Suprapubic skin (tissue), 4 donors: ENCODE data around the gene TRPV3. TPM values are rescaled to one million over a fixed set of nuclear protein-coding genes. Genes with fewer than 3 reads are reported as not detected.

Source experiments
- DNase-seq, 2 donors: peaks; one replicate each; pipeline ENCODE4 v3.0.0-alpha.2; 2019; ENCODE audit warnings: low spot score in 2 of 2
- H3K27ac ChIP-seq: fragments of 200-600 bp; sonication (generic); one replicate; pipeline ENCODE4 v1.5.1; 2019
- H3K27me3 ChIP-seq: fragments of 200-600 bp; sonication (generic); one replicate; pipeline ENCODE4 v1.5.1; 2019
- H3K36me3 ChIP-seq: fragments of 200-600 bp; sonication (generic); one replicate; pipeline ENCODE4 v1.5.1; 2019
- H3K4me1 ChIP-seq: fragments of 200-600 bp; sonication (generic); one replicate; pipeline ENCODE4 v1.5.1; 2019
- H3K4me3 ChIP-seq: fragments of 200-600 bp; sonication (generic); one replicate; pipeline ENCODE4 v1.5.1; 2019; ENCODE audit warnings: mild to moderate bottlenecking
- H3K9me3 ChIP-seq: fragments of 200-600 bp; sonication (generic); one replicate; pipeline ENCODE4 v1.5.1; 2019
- EP300 ChIP-seq: sonication (generic); formaldehyde crosslinking; IDR thresholded peaks from one replicate; pipeline ENCODE4 v1.6.1; 2017; ENCODE audit warnings: antibody characterized with exemption
- POLR2A ChIP-seq, 2 donors: fragments of 450-650 bp; IDR thresholded peaks; one replicate each; pipeline ENCODE4 v1.6.1; 2017; ENCODE audit warnings: antibody characterized with exemption in 2 of 2, mild to moderate bottlenecking in 2 of 2, moderate library complexity in 2 of 2
- POLR2AphosphoS5 ChIP-seq, 3 donors: sonication (generic); formaldehyde crosslinking; IDR thresholded peaks; one replicate each; pipeline ENCODE4 v1.6.1; 2017; ENCODE audit warnings: antibody characterized with exemption in 3 of 3
- WGBS: methylation state at CpG from one replicate; pipeline ENCODE4 v1.1.5; 2018; 5-methylcytosine and 5-hydroxymethylcytosine counted together
- total RNA-seq, 4 donors: library from RNA; depleted of rRNA; stranded (reverse); fragments of >200 nt; gene quantifications; one replicate each; pipeline ENCODE4 v1.1.0, GENCODE V29; 2016
- TF ChIP-seq, protein P1 (sequence below), 2 donors: fragments of 200-600 bp in 1 of 2; fragments of 450-650 bp in 1 of 2; sonication (generic) in 1 of 2; IDR thresholded peaks; one replicate each; pipeline ENCODE4 v1.5.1; 2016 to 2019; ENCODE audit warnings: antibody characterized with exemption in 2 of 2, mild to moderate bottlenecking in 1 of 2, moderate library complexity in 1 of 2

Gene TRPV3
- total RNA-seq, 4 donors from 2014 or later = 25.6 to 45.4 (median 34.4) TPM

DNA sequence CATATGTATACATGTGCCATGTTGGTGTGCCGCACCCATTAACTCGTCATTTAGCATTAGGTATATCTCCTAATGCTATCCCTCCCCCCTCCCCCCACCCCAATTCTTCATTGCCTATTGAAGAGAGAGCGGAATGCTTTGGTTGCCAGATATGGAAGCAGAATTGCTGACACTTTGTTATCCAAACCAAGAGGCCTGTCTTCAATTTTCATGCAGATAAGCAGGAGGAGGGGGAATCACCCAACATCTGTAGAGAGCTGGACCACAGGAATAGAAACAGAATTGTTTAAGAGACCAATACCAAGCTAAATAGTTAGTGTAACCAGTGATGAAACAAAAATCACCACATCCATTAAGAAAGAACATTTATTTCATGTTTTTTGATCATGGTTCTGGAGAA, 74.8 kb downstream of the TRPV3 start:
- no peak overlapping the region for H3K27ac ChIP-seq
- DNase-seq = no peak
- TF ChIP-seq POLR2AphosphoS5 (IDR thresholded peaks at IDR 0.05) (no peak), EP300 (no peak), POLR2A (IDR thresholded peaks at IDR 0.05) (no peak)
- TF ChIP-seq, protein P1, sequence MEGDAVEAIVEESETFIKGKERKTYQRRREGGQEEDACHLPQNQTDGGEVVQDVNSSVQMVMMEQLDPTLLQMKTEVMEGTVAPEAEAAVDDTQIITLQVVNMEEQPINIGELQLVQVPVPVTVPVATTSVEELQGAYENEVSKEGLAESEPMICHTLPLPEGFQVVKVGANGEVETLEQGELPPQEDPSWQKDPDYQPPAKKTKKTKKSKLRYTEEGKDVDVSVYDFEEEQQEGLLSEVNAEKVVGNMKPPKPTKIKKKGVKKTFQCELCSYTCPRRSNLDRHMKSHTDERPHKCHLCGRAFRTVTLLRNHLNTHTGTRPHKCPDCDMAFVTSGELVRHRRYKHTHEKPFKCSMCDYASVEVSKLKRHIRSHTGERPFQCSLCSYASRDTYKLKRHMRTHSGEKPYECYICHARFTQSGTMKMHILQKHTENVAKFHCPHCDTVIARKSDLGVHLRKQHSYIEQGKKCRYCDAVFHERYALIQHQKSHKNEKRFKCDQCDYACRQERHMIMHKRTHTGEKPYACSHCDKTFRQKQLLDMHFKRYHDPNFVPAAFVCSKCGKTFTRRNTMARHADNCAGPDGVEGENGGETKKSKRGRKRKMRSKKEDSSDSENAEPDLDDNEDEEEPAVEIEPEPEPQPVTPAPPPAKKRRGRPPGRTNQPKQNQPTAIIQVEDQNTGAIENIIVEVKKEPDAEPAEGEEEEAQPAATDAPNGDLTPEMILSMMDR (IDR thresholded peaks at IDR 0.05) = no peak
- H3K4me3 ChIP-seq = no peak overlapping the region
- H3K36me3 ChIP-seq = no peaks in the 10 kb centered on the region
- H3K4me1 ChIP-seq = no peaks in the 10 kb centered on the region
- 82% methylated on average over 3 of the region's 3 CpGs for WGBS
- H3K9me3 ChIP-seq = no peaks in the 10 kb centered on the region
- no peaks in the 10 kb centered on the region for H3K27me3 ChIP-seq

DNA sequence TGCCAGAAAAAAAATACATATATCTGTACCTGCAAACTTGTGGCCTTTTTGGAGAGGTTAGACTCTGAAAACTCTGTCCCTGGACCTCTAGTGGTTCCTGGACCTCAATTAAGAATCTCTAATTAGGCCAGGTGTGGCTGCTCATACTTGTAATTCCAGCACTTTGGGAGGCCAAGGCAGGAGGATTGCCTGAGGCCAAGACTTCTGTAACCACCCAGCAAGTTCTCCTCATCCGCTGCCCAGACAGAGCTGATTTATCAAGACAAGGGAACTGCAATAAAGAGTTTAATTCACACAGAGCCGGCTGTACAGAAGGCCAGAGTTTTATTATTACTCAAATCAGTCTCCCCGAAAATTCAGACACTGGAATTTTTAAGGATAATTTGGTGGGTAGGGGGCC, 77.6 kb downstream of the TRPV3 start:
- Histone ChIP-seq H3K9me3 (no peaks in the 10 kb centered on the region), H3K27ac (no peak overlapping the region), H3K36me3 (no peaks in the 10 kb centered on the region), H3K4me1 (peaks cover 8% of the 10 kb centered on the region), H3K27me3 (no peaks in the 10 kb centered on the region), H3K4me3 (no peak overlapping the region)
- no peak for TF ChIP-seq POLR2AphosphoS5 (IDR thresholded peaks at IDR 0.05)
- TF ChIP-seq, protein P1 (IDR thresholded peaks at IDR 0.05) = no peak
- no peak for TF ChIP-seq EP300
- TF ChIP-seq POLR2A (IDR thresholded peaks at IDR 0.05) = no peak
- 55% methylated on average over 3 of the region's 3 CpGs for WGBS
- no peak for DNase-seq

DNA sequence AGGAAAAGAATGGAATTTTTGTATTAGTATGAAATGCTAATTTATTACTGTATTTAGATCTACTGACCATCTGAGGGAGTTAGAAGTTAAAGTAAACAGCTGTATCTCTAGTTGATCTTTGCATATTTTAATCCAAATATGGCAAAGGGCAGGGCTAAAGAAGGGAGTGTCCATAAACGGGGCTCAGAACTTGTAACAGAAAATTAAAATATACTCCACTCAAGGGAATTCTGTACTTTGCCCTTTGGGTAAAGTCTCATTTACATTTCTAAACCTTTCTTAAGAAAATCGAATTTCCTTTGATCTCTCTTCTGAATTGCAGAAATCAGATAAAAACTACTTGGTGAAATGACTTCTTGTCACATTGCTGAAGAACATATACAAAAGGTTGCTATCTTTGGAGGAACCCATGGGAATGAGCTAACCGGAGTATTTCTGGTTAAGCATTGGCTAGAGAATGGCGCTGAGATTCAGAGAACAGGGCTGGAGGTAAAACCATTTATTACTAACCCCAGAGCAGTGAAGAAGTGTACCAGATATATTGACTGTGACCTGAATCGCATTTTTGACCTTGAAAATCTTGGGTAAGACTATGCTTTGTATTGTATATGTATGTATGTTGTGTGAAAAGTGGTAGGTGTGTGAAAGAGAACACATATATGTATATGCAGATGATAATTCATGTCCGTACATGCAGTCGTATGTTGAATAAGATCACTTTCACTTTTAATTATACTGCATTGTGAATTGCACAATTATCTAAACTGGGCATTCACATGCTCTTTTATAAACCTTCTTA, 81.6 kb downstream of the TRPV3 start, which contains the start of gene ASPA:
Gene ASPA, plus strand, starts transcription at position 186 of the 799 bp plus-strand sequence. Its CDS starts 163 bp downstream, at position 349.
- H3K9me3 ChIP-seq = no peaks in the 10 kb centered on the region
- peak within 1 kb of the TSS; percentile 42 for H3K4me3 ChIP-seq
- peaks cover 15% of the 10 kb centered on the region for H3K4me1 ChIP-seq
- H3K27ac ChIP-seq = peak within 1 kb of the TSS; percentile 71
- no peak for TF ChIP-seq POLR2A (IDR thresholded peaks at IDR 0.05)
- TF ChIP-seq, protein P1 (IDR thresholded peaks at IDR 0.05) = no peak
- TF ChIP-seq EP300 = no peak
- TF ChIP-seq POLR2AphosphoS5 (IDR thresholded peaks at IDR 0.05) = no peak
- no peak for DNase-seq
- 29% methylated on average over 7 of the region's 7 CpGs for WGBS
- no peaks in the 10 kb centered on the region for H3K27me3 ChIP-seq
- no peaks in the 10 kb centered on the region for H3K36me3 ChIP-seq

DNA sequence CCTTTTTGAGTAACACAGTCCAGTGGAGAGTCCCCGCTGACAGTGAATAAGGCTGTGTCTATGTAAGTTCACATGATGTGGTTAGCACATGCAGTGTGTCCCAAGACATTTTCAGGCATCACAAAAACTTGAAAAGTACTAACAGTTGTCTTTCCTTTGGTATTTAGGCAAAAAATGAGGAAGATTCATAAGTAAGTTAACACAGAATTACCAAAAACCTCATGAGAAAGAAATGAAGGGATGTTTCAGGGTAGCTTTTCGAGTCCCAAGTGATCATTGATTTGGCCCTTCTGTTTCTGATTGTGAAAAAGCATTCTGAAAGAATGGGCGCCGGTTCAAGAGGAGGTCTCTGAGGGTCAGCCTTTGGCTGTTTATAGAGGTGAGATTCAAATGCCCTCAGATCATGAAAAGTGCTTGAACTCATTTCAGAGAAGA, 82.3 kb downstream of the TRPV3 start:
- no peaks in the 10 kb centered on the region for H3K36me3 ChIP-seq
- TF ChIP-seq POLR2AphosphoS5 (IDR thresholded peaks at IDR 0.05) = no peak
- TF ChIP-seq, protein P1 (IDR thresholded peaks at IDR 0.05) = no peak
- no peak for TF ChIP-seq EP300
- WGBS = 51% methylated on average over 4 of the region's 4 CpGs
- peaks cover 15% of the 10 kb centered on the region for H3K4me1 ChIP-seq
- no peak for DNase-seq
- H3K27ac ChIP-seq = peak overlapping the region; percentile 71
- no peaks in the 10 kb centered on the region for H3K27me3 ChIP-seq
- no peaks in the 10 kb centered on the region for H3K9me3 ChIP-seq
- peak overlapping the region; percentile 42 for H3K4me3 ChIP-seq

DNA sequence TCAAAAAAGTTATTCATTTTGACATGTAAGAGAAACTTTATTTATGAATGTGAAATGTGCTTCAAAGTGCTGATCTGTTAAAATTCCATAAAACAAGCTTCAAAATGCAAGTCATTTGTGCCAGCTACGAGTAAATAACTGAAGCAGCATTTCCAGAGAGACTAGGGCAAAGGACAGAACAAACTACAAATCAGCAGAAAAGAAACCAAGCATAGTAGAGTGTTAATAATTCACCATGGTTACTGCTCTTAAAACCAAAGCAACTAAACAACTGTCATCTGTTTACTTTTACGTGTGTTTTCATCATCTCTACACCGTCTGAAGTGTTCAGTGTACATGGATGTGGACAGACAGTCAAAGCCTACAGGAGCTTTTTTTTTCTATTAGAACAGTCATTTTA, 83.4 kb downstream of the TRPV3 start:
- TF ChIP-seq POLR2AphosphoS5 (IDR thresholded peaks at IDR 0.05) (no peak), EP300 (no peak), POLR2A (IDR thresholded peaks at IDR 0.05) (no peak)
- TF ChIP-seq, protein P1 (IDR thresholded peaks at IDR 0.05) = no peak
- DNase-seq = no peak
- Histone ChIP-seq H3K27me3 (no peaks in the 10 kb centered on the region), H3K9me3 (no peaks in the 10 kb centered on the region), H3K4me3 (no peak overlapping the region), H3K4me1 (peaks cover 15% of the 10 kb centered on the region), H3K36me3 (no peaks in the 10 kb centered on the region), H3K27ac (peak overlapping the region; percentile 71)
- WGBS = 18% methylated on average over 3 of the region's 3 CpGs
